Lower leg skin (tissue), 4 donors: Measurements from ENCODE around the gene NPEPPS. TPM values are rescaled to one million over a fixed set of nuclear protein-coding genes. Genes with fewer than 3 reads are reported as not detected.

Experiments
- DNase-seq, 2 donors: peaks; one replicate each; pipeline ENCODE4 v3.0.0-alpha.2; 2019; ENCODE audit warnings: low spot score in 2 of 2
- H3K4me3 ChIP-seq: fragments of 200-600 bp; sonication (generic); 2 replicates; pipeline ENCODE4 v1.5.1; 2017; ENCODE audit warnings: mild to moderate bottlenecking, low read depth; ENCODE audit not compliant: poor library complexity, severe bottlenecking
- POLR2A ChIP-seq, 2 donors: fragments of 450-650 bp; IDR thresholded peaks; one replicate each; pipeline ENCODE4 v1.6.1; 2016 to 2017; ENCODE audit warnings: antibody characterized with exemption in 2 of 2, mild to moderate bottlenecking in 1 of 2, moderate library complexity in 1 of 2
- WGBS, 2 donors: methylation state at CpG; one replicate each; pipeline ENCODE4 v1.1.5; 2018; 5-methylcytosine and 5-hydroxymethylcytosine counted together
- intact Hi-C: fragments of 100-400 bp; cut with DNase I; formaldehyde crosslinking; loops from one replicate; pipeline ENCODE4 v1.15.0; 2023; ENCODE audit warnings: low total_unique reads
- total RNA-seq, 4 donors: library from RNA; depleted of rRNA; stranded (reverse); fragments of >200 nt; gene quantifications; one replicate each; pipeline ENCODE4 v1.1.0, GENCODE V29; 2016
- TF ChIP-seq, protein P1 (sequence below), 3 donors: fragments of 450-650 bp; IDR thresholded peaks; one replicate each; pipeline ENCODE4 v1.5.1; 2016; ENCODE audit warnings: antibody characterized with exemption in 3 of 3, mild to moderate bottlenecking in 3 of 3, moderate library complexity in 2 of 3

Gene NPEPPS
- total RNA-seq, 4 donors from 2014 or later = 79.3 to 127 (median 96.9) TPM

DNA sequence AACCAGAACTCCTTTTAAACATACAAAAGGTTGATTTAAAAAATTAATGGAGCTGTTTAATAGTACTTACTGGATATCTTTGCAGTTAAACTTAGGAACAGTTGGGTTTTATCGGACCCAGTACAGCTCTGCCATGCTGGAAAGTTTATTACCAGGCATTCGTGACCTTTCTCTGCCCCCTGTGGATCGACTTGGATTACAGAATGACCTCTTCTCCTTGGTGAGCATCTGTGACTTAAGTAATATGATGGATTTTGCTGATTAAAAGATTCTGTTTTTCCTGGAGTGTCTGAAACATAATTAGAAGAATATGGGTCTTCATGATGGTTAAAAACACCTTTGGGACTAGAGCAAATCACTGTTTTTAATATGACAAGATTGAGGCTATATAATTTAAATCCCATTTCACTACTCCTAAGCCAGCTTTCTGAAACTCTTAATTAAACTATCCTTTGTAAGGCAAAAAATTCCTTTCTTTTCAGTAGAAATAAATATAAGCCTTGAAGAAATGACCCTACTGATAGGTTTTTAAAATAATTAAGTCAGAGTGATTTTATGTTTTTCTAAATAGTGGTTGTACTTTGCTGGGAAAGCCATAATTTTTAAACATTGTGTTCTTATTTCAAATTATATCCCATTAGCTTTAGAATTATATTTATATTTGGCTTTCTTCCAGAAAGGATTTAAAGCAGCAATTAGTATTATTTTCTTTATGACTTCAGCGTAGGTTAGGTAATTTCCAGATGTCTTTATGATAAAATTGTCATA lies 73.1 kb downstream of the NPEPPS start:
- no peak for DNase-seq
- 50 to 54% methylated on average over 4 of the region's 4 CpGs for WGBS, 2 donors
- H3K4me3 ChIP-seq = no peak overlapping the region
- TF ChIP-seq, protein P1, sequence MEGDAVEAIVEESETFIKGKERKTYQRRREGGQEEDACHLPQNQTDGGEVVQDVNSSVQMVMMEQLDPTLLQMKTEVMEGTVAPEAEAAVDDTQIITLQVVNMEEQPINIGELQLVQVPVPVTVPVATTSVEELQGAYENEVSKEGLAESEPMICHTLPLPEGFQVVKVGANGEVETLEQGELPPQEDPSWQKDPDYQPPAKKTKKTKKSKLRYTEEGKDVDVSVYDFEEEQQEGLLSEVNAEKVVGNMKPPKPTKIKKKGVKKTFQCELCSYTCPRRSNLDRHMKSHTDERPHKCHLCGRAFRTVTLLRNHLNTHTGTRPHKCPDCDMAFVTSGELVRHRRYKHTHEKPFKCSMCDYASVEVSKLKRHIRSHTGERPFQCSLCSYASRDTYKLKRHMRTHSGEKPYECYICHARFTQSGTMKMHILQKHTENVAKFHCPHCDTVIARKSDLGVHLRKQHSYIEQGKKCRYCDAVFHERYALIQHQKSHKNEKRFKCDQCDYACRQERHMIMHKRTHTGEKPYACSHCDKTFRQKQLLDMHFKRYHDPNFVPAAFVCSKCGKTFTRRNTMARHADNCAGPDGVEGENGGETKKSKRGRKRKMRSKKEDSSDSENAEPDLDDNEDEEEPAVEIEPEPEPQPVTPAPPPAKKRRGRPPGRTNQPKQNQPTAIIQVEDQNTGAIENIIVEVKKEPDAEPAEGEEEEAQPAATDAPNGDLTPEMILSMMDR (IDR thresholded peaks at IDR 0.05) = no peak
- intact Hi-C loops = no loop called here

- WGBS, 2 donors = 76 to 80% methylated on average over 1 of the region's 1 CpG
- H3K4me3 ChIP-seq = no peak overlapping the region
- intact Hi-C loops = no loop called here
- TF ChIP-seq POLR2A (IDR thresholded peaks at IDR 0.05) = no peak
- TF ChIP-seq, protein P1 (IDR thresholded peaks at IDR 0.05) = no peak
- DNase-seq = no peak
These were observed 73.7 kb downstream of the NPEPPS start for GRCh38 chr17:47604598-47604927.

DNA sequence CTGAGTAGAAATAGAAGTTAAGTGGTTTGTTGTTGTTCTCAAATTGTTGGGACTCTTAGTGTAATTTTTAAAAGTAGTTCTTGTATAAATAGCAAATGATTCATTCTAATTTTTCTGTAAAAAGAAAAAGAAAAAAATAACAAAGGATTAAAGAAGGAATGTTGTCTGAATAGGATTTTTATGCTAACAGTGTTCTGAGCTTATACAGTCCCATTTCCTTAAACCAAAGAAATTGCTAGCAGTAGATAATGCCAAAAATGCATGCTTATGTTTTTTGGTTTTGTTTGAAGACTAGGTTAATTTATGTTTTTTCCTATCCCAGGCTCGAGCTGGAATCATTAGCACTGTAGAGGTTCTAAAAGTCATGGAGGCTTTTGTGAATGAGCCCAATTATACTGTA lies 74.1 kb downstream of the NPEPPS start:
- no peak overlapping the region for H3K4me3 ChIP-seq
- TF ChIP-seq POLR2A (IDR thresholded peaks at IDR 0.05) = no peak
- TF ChIP-seq, protein P1 (IDR thresholded peaks at IDR 0.05) = no peak
- no peak for DNase-seq
- 49 to 58% methylated on average over 1 of the region's 1 CpG for WGBS, 2 donors
- intact Hi-C loops = no loop called here

- DNase-seq = no peak
- no peak overlapping the region for H3K4me3 ChIP-seq
- intact Hi-C loops = no loop called here
- TF ChIP-seq, protein P1 (IDR thresholded peaks at IDR 0.05) = no peak
- TF ChIP-seq POLR2A (IDR thresholded peaks at IDR 0.05) = no peak
- 91 to 94% methylated on average over 3 of the region's 3 CpGs for WGBS, 2 donors
These were observed 76.6 kb downstream of the NPEPPS start for GRCh38 chr17:47607481-47607880.

DNA sequence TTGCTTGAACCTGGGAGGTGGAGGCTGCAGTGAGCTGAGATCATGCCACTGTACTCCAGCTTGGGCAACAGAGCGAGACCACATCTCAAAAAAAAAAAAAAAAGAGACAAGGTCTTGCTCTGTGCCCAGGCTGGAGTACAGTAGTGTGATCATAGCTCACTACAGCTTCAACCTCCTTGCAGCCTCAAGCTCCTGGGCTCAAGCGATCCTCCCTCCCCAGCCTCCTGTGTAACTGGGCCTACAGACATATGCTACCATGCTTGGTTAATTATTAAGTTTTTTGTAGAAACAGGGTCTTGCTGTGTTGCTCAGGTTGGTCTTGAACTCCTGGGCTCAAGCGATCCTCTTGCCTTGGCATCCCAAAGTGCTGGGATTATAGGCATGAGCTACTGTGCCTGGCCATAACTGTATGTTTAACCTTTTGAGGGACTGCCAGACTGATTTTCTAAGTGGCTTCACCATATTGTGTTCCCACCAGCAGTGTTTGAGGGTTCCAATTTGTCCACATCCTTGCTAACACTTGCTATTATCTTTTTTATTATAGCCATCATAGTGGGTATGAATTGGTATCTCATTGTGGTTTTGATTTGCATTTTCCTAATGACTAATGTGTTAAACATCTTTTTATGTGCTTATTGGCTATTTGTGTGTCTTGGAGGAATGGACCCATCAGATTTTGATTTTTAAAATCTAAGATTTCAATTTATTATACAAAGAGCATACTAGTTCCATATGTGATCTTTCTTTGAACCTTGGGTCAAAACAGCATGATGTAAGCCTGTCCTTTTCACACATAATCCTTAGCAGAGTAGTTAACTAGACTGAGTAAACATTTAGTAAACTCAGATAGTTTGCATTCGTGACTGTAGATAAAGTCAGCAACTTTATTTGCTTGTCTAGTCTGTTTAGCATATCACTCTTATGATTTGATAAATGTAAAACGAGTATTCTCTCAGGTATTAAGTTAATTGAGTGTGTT lies 80.8 kb downstream of the NPEPPS start:
- TF ChIP-seq, protein P1 (IDR thresholded peaks at IDR 0.05) = no peak
- no peak for TF ChIP-seq POLR2A (IDR thresholded peaks at IDR 0.05)
- no peak for DNase-seq
- WGBS, 2 donors = 91 to 92% methylated on average over 5 of the region's 5 CpGs
- intact Hi-C loops = no loop called here
- no peak overlapping the region for H3K4me3 ChIP-seq
